ENCODE data around the gene PKP3.
"Not testable (repeated sequence)": the region's sequence is repeated elsewhere in the genome, so short reads cannot be mapped to it uniquely, and the experiment has no call there.

Gene PKP3

DNA sequence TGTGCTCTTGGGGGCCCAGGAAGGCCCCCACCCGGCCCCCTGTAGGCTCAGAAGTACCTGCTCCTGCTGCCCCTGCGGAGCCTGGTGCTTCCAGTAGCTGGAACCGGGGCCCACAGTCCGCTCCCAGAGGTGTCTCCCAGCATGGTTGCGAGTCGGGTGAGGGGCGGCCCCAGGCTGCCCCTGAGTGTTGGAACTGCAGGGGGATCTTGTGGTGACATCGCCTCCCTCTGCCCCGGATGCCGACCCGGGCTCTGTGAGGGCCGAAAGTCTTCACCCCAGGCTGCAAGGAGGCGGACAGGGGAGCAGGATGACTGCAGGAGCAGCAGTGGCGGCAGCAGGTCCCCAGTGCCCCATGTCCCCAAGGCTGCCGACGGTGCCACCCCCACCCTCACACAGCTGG lies 9.5 kb upstream of the PKP3 start:
- TF ChIP-seq CTCF (conservative IDR thresholded peaks at IDR 0.05) (no peak), ZFX (IDR thresholded peaks at IDR 0.05) (no peak)
- H3K27ac ChIP-seq = no peak overlapping the region

GRCh38 chr11:385594-386351 lies 8.2 kb upstream of the PKP3 start:
- no peak overlapping the region for H3K27ac ChIP-seq
- TF ChIP-seq CTCF (conservative IDR thresholded peaks at IDR 0.05) (no peak), ZFX (IDR thresholded peaks at IDR 0.05) (no peak)

DNA sequence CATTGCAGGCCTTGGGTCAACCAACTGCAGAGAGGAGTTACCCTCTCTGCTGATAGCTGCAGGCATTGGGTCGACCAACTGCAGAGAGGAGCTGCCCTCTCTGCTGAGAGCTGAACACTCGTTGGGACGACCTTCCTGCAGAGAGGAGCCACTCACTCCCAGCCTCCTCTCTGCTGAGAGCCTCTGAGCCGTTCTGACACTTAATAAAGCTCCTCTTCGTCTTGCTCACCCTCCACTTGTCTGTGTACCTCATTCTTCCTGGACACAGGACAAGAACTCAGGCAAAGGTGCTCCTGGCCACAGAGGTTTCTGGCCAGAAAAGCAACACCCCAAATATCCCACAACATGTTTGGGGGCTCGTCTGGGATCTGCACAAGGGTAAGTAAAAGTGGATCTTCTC lies 7.5 kb upstream of the PKP3 start:
- H3K27ac ChIP-seq = no peak overlapping the region
- TF ChIP-seq CTCF (conservative IDR thresholded peaks at IDR 0.05) (no peak), ZFX (IDR thresholded peaks at IDR 0.05) (no peak)

GRCh38 chr11:387193-387793 lies 6.7 kb upstream of the PKP3 start:
- H3K27ac ChIP-seq = no peak overlapping the region
- TF ChIP-seq ZFX (IDR thresholded peaks at IDR 0.05) (no peak), CTCF (conservative IDR thresholded peaks at IDR 0.05) (no peak)

DNA sequence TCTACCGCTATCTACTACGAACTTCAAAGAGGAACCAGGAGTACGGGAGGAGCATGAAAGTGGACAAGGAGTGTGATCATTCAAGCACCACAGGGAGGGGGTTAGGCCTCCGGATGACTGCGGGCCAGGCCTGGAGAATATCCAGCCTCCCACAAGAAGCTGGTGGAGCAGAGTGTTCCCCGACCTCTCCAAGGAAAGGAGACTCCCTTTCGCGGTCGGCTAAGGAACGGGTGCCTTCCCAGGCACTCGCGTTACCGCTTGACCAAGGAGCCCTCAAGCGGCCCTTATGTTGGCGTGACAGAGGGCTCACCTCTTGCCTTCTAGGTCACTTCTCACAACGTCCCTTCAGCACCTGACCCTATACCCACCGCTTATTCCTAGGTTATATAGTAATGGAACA lies 4.6 kb upstream of the PKP3 start:
- not testable (repeated sequence) for H3K27ac ChIP-seq

DNA sequence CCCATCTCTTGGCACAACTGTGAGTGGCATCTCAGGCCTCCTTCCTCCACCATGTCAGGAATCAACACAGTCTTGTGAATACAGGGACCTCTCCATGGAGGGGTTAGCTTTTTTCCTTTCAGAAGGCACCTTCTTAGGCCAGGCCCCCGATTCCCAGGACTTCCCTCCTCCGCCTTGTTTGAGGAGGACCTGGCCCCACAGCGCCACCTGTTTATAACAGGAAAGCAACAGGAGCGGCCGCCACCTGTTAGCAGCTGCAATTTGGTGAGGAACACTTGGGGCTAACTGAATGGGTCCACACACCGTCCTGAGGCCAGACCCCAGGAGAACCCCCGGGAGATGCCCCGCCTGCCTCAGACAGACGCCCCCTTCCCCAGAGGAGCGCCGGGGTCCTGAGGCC lies 3.8 kb upstream of the PKP3 start:
- H3K27ac ChIP-seq = no peak overlapping the region
- peak; percentile 54 for TF ChIP-seq CTCF (conservative IDR thresholded peaks at IDR 0.05)
- TF ChIP-seq ZFX (IDR thresholded peaks at IDR 0.05) = no peak

DNA sequence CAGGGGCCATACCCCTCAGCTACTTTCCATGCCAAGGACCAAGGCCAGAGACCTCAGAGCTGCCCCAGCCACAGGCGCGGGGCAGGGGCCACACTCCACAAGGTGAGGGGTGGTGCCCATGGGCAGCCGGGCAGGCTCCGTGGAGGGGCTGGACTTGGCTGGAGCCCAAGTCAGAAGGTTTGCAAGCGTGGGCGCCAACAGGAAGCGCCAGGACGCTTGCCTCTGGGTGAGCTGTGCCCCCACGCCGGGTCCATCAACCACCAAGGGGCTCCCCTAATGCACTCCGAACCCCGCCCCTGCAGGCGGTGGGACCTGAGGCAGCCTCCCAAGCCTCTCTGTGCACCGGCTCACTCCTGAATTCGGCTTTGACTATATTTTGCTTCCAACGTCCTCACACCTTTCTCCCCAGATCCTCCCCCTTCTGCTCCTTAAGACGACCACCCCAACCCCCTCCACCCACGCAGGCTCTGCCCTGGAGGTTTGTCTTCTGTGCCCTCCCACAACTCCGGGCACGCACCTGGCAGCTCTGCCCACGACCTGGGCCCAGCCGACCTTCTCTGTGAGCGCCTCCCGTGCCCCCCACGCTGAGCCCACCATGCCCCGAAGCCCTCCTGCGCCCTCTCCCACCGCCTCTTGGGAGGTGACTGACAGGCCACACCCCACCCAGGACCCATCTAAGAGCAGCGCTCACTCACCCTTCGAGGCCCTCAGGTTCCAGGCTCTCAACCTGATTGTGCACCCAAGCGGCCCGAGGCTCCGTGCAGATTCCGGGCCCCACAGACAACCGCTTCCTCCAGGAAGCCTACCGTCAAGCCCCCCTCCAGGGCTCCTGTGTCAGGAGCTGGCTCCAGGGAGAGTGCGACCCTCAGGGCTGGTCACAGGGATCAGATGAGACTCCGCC lies 2.6 kb upstream of the PKP3 start:
- TF ChIP-seq CTCF (conservative IDR thresholded peaks at IDR 0.05) (no peak), ZFX (IDR thresholded peaks at IDR 0.05) (no peak)
- no peak overlapping the region for H3K27ac ChIP-seq
